ENCODE measurements around the gene GALNT17.

The GALNT17 gene

GRCh38 chr7:71739520-71740173 lies 607.7 kb downstream of the GALNT17 start:
- Histone ChIP-seq H3K4me2 (ENCODE audit: low read depth, low read length, poor library complexity, severe bottlenecking) (no peak overlapping the region), H4K20me1 (ENCODE audit: insufficient read depth, low read length, poor library complexity, severe bottlenecking) (no peaks in the 10 kb centered on the region), H3K36me3 (ENCODE audit: insufficient read depth, low read length) (no peaks in the 10 kb centered on the region), H3K27me3 (ENCODE audit: insufficient read depth, low read length, poor library complexity, severe bottlenecking) (no peaks in the 10 kb centered on the region), H3K9me2 (replicated peaks; ENCODE audit: low read depth, low read length) (no peaks in the 10 kb centered on the region), H3K4me3 (ENCODE audit: low read length, poor library complexity, severe bottlenecking) (no peak overlapping the region), H2AFZ (ENCODE audit: low read length) (no peak overlapping the region), H3K9ac (ENCODE audit: low read depth, low read length, poor library complexity, severe bottlenecking) (no peak overlapping the region), H3K9me3 (ENCODE audit: insufficient read depth, low read depth, low read length) (no peaks in the 10 kb centered on the region), H3F3A (ENCODE audit: low read depth) (no peaks in the 10 kb centered on the region), H3K79me2 (ENCODE audit: insufficient read depth, low read length) (no peaks in the 10 kb centered on the region), H3K4me1 (ENCODE audit: insufficient read depth, low read length, poor library complexity, severe bottlenecking) (no peaks in the 10 kb centered on the region)
- TF ChIP-seq CTCF (conservative IDR thresholded peaks at IDR 0.05; ENCODE audit: low read length) (no peak), EZH2phosphoT487 (IDR thresholded peaks at IDR 0.05; ENCODE audit: borderline replicate concordance) (no peak)

GRCh38 chr7:71740174-71740560 lies 608.2 kb downstream of the GALNT17 start:
- H3K4me3 ChIP-seq (ENCODE audit: low read length, poor library complexity, severe bottlenecking) = no peak overlapping the region
- no peak overlapping the region for H3K9ac ChIP-seq (ENCODE audit: low read depth, low read length, poor library complexity, severe bottlenecking)
- H3K79me2 ChIP-seq (ENCODE audit: insufficient read depth, low read length) = no peaks in the 10 kb centered on the region
- H3F3A ChIP-seq (ENCODE audit: low read depth) = no peaks in the 10 kb centered on the region
- H3K9me2 ChIP-seq (replicated peaks; ENCODE audit: low read depth, low read length) = no peaks in the 10 kb centered on the region
- no peaks in the 10 kb centered on the region for H3K4me1 ChIP-seq (ENCODE audit: insufficient read depth, low read length, poor library complexity, severe bottlenecking)
- H3K4me2 ChIP-seq (ENCODE audit: low read depth, low read length, poor library complexity, severe bottlenecking) = no peak overlapping the region
- TF ChIP-seq CTCF (conservative IDR thresholded peaks at IDR 0.05; ENCODE audit: low read length) = no peak
- TF ChIP-seq EZH2phosphoT487 (IDR thresholded peaks at IDR 0.05; ENCODE audit: borderline replicate concordance) = no peak
- no peaks in the 10 kb centered on the region for H4K20me1 ChIP-seq (ENCODE audit: insufficient read depth, low read length, poor library complexity, severe bottlenecking)
- no peaks in the 10 kb centered on the region for H3K27me3 ChIP-seq (ENCODE audit: insufficient read depth, low read length, poor library complexity, severe bottlenecking)
- H3K36me3 ChIP-seq (ENCODE audit: insufficient read depth, low read length) = no peaks in the 10 kb centered on the region
- H2AFZ ChIP-seq (ENCODE audit: low read length) = no peak overlapping the region
- H3K9me3 ChIP-seq (ENCODE audit: insufficient read depth, low read depth, low read length) = no peaks in the 10 kb centered on the region

- Histone ChIP-seq H3K4me2 (ENCODE audit: low read depth, low read length, poor library complexity, severe bottlenecking) (no peak overlapping the region), H3K27me3 (ENCODE audit: insufficient read depth, low read length, poor library complexity, severe bottlenecking) (no peaks in the 10 kb centered on the region), H3K36me3 (ENCODE audit: insufficient read depth, low read length) (no peaks in the 10 kb centered on the region), H3K4me3 (ENCODE audit: low read length, poor library complexity, severe bottlenecking) (no peak overlapping the region), H3K9ac (ENCODE audit: low read depth, low read length, poor library complexity, severe bottlenecking) (no peak overlapping the region), H3F3A (ENCODE audit: low read depth) (no peaks in the 10 kb centered on the region), H3K4me1 (ENCODE audit: insufficient read depth, low read length, poor library complexity, severe bottlenecking) (no peaks in the 10 kb centered on the region), H4K20me1 (ENCODE audit: insufficient read depth, low read length, poor library complexity, severe bottlenecking) (no peaks in the 10 kb centered on the region), H2AFZ (ENCODE audit: low read length) (no peak overlapping the region), H3K79me2 (ENCODE audit: insufficient read depth, low read length) (no peaks in the 10 kb centered on the region), H3K9me2 (replicated peaks; ENCODE audit: low read depth, low read length) (no peaks in the 10 kb centered on the region), H3K9me3 (ENCODE audit: insufficient read depth, low read depth, low read length) (peaks cover 6% of the 10 kb centered on the region; the same call in 1 of the 2 replicates)
- no peak for TF ChIP-seq CTCF (conservative IDR thresholded peaks at IDR 0.05; ENCODE audit: low read length)
- TF ChIP-seq EZH2phosphoT487 (IDR thresholded peaks at IDR 0.05; ENCODE audit: borderline replicate concordance) = no peak
Measured at GRCh38 chr7:71746006-71746405, 614.1 kb downstream of the GALNT17 start.

All from Loucy (cell line).